Measurements from ENCODE around the gene POLR2F. TPM values are rescaled to one million over a fixed set of nuclear protein-coding genes. Genes with fewer than 3 reads are reported as not detected.

POLR2F gene
- total RNA-seq, 4 donors from 2014 or later, result 60.1 to 66.8 (median 64.1) TPM

DNA sequence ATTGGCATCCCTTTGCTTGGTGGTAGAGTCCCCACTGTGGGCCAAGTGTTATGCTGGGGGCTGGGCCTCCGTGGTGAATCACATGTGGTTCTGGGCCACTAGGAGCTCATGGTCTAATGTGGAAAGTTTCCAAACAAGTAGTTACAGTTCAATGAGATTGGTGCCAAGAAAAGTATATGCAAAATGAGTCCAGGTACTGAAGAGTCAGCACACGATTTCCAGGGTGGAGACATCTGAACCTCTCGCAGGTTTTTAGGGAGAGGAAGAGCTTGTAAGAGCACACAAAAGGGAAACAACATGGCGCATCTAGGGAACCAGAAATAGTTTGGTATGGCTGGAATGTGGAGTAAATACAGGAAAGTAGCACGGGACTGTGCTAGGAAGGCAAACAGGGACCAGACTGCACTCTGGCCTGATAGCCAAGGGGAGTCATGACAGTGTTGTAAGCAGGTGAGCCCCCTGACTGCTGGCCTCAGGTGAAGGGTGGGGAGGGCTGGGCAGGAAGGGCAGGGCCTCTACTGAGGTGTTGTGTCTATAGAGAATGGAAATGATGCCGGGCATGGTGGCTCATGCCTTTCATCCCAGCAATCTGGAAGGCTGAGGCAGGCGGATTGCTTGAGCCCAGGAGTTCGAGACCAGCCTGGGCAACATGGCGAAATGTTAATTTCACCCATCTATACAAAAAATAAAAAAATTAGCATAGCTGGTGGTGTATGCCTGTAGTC lies 12.6 kb downstream of the POLR2F start:
- Histone ChIP-seq H3K36me3 (peaks cover 53% of the 10 kb centered on the region), H3K4me3 (no peak overlapping the region), H3K27ac (no peak overlapping the region), H3K9me3 (no peaks in the 10 kb centered on the region), H3K4me1 (peaks cover 16% of the 10 kb centered on the region), H3K27me3 (no peaks in the 10 kb centered on the region)
- DNase-seq (ENCODE audit: low spot score in 2 of 2), result no peak
- 72% methylated on average over 9 of the region's 9 CpGs for WGBS
- TF ChIP-seq, protein P1, sequence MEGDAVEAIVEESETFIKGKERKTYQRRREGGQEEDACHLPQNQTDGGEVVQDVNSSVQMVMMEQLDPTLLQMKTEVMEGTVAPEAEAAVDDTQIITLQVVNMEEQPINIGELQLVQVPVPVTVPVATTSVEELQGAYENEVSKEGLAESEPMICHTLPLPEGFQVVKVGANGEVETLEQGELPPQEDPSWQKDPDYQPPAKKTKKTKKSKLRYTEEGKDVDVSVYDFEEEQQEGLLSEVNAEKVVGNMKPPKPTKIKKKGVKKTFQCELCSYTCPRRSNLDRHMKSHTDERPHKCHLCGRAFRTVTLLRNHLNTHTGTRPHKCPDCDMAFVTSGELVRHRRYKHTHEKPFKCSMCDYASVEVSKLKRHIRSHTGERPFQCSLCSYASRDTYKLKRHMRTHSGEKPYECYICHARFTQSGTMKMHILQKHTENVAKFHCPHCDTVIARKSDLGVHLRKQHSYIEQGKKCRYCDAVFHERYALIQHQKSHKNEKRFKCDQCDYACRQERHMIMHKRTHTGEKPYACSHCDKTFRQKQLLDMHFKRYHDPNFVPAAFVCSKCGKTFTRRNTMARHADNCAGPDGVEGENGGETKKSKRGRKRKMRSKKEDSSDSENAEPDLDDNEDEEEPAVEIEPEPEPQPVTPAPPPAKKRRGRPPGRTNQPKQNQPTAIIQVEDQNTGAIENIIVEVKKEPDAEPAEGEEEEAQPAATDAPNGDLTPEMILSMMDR (IDR thresholded peaks at IDR 0.05), result no peak
- TF ChIP-seq POLR2AphosphoS5 (IDR thresholded peaks at IDR 0.05) (no peak), POLR2A (IDR thresholded peaks at IDR 0.05) (no peak), EP300 (IDR thresholded peaks at IDR 0.05) (no peak)

DNA sequence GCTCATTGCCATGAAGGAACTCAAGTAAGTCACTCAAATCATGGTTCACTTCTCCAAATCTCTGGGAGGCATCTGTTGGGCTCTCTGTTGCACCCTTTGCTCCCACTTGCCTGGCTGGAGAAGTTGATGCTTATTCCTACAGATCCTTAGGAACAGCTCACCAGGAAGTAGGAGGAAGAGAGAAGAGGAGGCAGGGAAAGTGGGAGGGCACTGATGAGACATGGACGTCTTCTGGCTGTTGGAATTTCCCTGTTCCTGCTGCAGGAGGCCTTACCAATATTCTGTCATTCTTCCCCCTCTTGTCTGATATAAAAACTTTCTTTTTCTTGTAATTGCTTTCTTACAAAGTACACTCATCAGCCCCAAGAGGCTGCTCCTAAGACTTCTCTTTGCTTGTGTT lies 13.6 kb downstream of the POLR2F start:
- TF ChIP-seq, protein P1 (IDR thresholded peaks at IDR 0.05), result no peak
- TF ChIP-seq POLR2A (IDR thresholded peaks at IDR 0.05) (no peak), EP300 (IDR thresholded peaks at IDR 0.05) (no peak), POLR2AphosphoS5 (IDR thresholded peaks at IDR 0.05) (no peak)
- Histone ChIP-seq H3K36me3 (peaks cover 43% of the 10 kb centered on the region), H3K27ac (no peak overlapping the region), H3K9me3 (no peaks in the 10 kb centered on the region), H3K4me3 (no peak overlapping the region), H3K27me3 (no peaks in the 10 kb centered on the region), H3K4me1 (peaks cover 16% of the 10 kb centered on the region)
- WGBS, result 41% methylated on average over 1 of the region's 1 CpG
- DNase-seq (ENCODE audit: low spot score in 2 of 2), result no peak

DNA sequence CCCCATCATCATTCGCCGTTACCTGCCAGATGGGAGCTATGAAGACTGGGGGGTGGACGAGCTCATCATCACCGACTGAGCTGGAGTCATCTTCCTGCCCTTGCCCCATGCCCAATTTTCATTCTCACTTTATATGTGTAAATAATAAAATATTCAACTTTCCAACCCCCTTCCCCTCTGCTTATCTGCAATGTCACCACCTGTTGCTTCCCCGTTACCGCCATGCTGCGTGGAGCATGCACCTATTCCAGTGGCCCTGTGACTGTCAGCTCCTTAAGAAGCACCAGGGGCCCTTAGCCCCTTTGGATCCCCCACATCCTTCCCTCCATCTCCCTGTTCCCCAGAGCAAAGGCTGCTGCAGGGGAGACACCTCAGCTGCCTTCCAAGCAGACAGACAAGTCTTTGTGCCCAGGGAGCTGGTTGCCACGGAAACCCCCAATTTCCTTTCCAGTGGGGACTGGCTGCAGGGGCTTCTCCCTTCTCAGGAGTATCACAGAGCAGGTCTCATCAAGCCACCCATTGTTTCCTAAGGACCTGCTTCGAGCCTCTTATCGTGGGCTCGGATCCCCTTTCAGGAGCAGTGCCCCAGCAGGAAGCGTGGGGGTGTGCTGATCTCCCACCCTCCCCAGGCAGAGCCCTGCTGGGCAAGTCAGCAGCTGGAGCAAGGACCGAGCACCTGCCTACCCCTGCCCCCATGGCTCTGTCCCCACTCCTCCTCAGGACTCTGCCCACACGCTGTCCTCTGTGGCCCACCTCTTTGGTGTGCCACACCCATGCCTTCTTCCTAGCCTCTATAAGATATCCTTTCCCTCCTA lies 14.3 kb downstream of the POLR2F start:
- H3K4me3 ChIP-seq, result no peak overlapping the region
- WGBS, result 86% methylated on average over 11 of the region's 14 CpGs
- peaks cover 16% of the 10 kb centered on the region for H3K4me1 ChIP-seq
- DNase-seq (ENCODE audit: low spot score in 2 of 2), result no peak
- H3K27me3 ChIP-seq, result no peaks in the 10 kb centered on the region
- no peaks in the 10 kb centered on the region for H3K9me3 ChIP-seq
- TF ChIP-seq, protein P1 (IDR thresholded peaks at IDR 0.05), result no peak
- TF ChIP-seq EP300 (IDR thresholded peaks at IDR 0.05), result no peak
- TF ChIP-seq POLR2AphosphoS5 (IDR thresholded peaks at IDR 0.05), result no peak
- TF ChIP-seq POLR2A (IDR thresholded peaks at IDR 0.05), result no peak
- H3K27ac ChIP-seq, result no peak overlapping the region
- peaks cover 36% of the 10 kb centered on the region for H3K36me3 ChIP-seq

DNA sequence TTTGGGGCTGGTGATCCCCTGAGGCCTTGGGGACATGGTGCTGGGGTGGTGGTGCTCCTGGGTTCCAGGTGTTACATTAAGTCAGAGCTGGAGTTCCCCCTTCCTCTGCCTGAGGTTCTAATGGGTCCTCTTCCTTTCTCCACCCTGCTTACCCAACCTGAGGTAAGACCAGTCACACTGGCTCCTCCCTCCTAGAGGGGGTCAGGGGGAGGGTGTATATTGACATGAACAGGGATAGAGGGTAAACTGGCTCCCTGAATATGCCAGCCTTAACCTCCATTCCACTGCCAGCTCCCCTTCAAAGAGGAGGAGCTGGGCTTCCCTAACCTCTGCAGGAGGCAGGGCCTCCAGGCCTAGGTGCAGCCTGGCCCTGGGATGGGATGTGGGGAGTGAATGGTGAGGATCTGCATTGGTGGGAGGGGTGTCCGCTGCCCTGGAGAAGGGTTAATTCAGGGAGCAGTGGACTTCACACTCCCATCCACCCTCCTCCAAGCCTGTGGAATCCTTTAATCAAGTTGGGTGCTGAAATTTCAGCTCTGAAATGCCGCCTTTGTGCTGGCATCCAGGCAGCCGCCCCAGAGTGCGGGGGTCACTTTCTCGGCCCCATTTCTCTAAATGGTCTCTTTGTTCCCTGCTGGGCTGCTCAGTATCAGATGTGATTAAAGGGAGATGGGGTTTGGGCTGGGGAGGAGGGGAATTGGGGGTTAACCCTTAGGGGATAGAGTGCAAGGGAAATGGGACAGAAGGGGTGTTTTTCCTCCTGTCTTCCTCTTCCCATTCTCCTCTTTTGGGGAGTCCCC lies 15.2 kb downstream of the POLR2F start:
- Histone ChIP-seq H3K4me1 (peaks cover 16% of the 10 kb centered on the region), H3K9me3 (no peaks in the 10 kb centered on the region), H3K27me3 (no peaks in the 10 kb centered on the region), H3K27ac (no peak overlapping the region), H3K4me3 (no peak overlapping the region), H3K36me3 (peaks cover 35% of the 10 kb centered on the region)
- WGBS, result 78% methylated on average over 5 of the region's 5 CpGs
- DNase-seq (ENCODE audit: low spot score in 2 of 2), result no peak
- TF ChIP-seq POLR2AphosphoS5 (IDR thresholded peaks at IDR 0.05) (no peak), POLR2A (IDR thresholded peaks at IDR 0.05) (no peak), EP300 (IDR thresholded peaks at IDR 0.05) (no peak)
- TF ChIP-seq, protein P1 (IDR thresholded peaks at IDR 0.05), result no peak

Measured in suprapubic skin (tissue), 4 donors.